Activated CD4-positive, alpha-beta T cell treated with anti-CD3 and anti-CD28 coated beads, Interleukin-2, amount 10 ng/mL, durations not matched to agents 7 days and 5 days (primary cell): ENCODE data around the gene NFYB. TPM values are rescaled to one million over a fixed set of nuclear protein-coding genes. Genes with fewer than 3 reads are reported as not detected.
A peak's percentile ranks its signal among the peaks of the same experiment; 100 is the strongest.
"Not testable (repeated sequence)": the region's sequence is repeated elsewhere in the genome, so short reads cannot be mapped to it uniquely, and the experiment has no call there.

Source experiments
- CTCF ChIA-PET: fragments of 350-600 bp; sonication (Branson Sonifier 250); formaldehyde crosslinking; loops from one replicate; lab custom pipeline; 2021; ENCODE audit warnings: antibody characterized with exemption; lab: Charles Lee
- POLR2A ChIA-PET: fragments of 350-600 bp; sonication (Branson Sonifier 250); formaldehyde crosslinking; loops from one replicate; lab custom pipeline; 2021; ENCODE audit warnings: antibody characterized with exemption; lab: Charles Lee
- DNase-seq: peaks from one replicate; pipeline ENCODE4 v3.0.0-alpha.2; 2020
- H3K27ac Mint-ChIP-seq: one replicate; pipeline ENCODE4 v1.8.0; 2021; ENCODE audit warnings: mild to moderate bottlenecking, moderate library complexity, mixed read lengths
- H3K27me3 Mint-ChIP-seq: one replicate; pipeline ENCODE4 v1.8.0; 2021; ENCODE audit warnings: mixed read lengths
- H3K36me3 Mint-ChIP-seq: one replicate; pipeline ENCODE4 v1.8.0; 2021; ENCODE audit warnings: low read depth, mixed read lengths
- H3K4me1 Mint-ChIP-seq: one replicate; pipeline ENCODE4 v1.8.0; 2021; ENCODE audit warnings: mixed read lengths
- H3K4me3 Mint-ChIP-seq: one replicate; pipeline ENCODE4 v1.8.0; 2021; ENCODE audit warnings: mild to moderate bottlenecking, moderate library complexity, mixed read lengths
- H3K9me3 Mint-ChIP-seq: one replicate; pipeline ENCODE4 v1.8.0; 2021; ENCODE audit warnings: mixed read lengths
- total RNA-seq, 2 experiments: library from RNA; stranded (reverse); gene quantifications; one replicate each; pipeline ENCODE4 v1.2.3, GENCODE V29; 2021

NFYB gene
- total RNA-seq, 2 experiments from 2014 or later = 26.8 to 30.2 TPM

DNA sequence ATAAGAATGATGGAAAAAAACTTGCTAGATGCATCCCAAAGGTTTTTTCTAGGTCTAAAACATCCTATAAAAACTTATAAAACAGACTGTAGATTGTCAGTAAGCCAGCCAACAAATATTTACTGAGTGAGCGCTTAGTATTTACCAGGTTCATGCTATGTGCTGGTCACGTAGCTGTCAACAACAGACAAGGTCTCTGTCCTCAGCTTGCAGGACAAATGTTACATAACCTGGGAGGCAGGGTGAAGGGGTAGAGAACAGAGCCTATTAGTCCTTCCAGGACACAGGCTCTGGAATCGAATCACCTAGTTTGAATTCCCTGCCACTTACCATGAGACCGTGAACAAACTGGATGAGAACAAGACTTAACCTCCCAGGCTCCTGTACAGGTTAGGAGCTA lies 6.4 kb downstream of the NFYB start:
- H3K27ac Mint-ChIP-seq = no peak overlapping the region
- ChIA-PET POLR2A (no interaction called here), CTCF (interaction anchor here (0.7 kb wide), 1 partner anchor 217 kb away, joined by 3 read pairs; no protein-coding TSS in a partner anchor)
- H3K27me3 Mint-ChIP-seq = no peaks in the 10 kb centered on the region
- peaks cover 14% of the 10 kb centered on the region for H3K4me1 Mint-ChIP-seq
- no peak for DNase-seq
- no peak overlapping the region for H3K4me3 Mint-ChIP-seq
- peaks cover 22% of the 10 kb centered on the region for H3K36me3 Mint-ChIP-seq
- no peaks in the 10 kb centered on the region for H3K9me3 Mint-ChIP-seq

DNA sequence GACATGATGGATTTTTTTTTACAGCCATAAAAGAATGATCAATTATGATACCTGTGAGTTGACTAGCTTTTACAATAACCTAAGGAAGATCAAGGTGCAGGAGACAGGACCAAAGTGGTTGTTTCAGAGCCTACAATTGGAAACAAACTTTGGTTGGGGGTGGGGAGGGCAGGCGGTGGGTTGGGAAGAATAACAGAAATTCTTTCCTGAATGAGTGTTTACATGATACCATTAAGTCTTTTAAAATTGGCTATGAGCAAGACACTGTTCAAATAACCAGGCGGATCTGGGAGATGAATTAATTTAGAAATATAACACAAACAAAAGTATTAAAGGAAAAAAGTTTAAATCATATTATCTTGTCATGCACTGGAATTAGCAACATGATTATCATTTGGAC lies 7.2 kb downstream of the NFYB start:
- H3K4me1 Mint-ChIP-seq = peaks cover 11% of the 10 kb centered on the region
- H3K36me3 Mint-ChIP-seq = peaks cover 29% of the 10 kb centered on the region

DNA sequence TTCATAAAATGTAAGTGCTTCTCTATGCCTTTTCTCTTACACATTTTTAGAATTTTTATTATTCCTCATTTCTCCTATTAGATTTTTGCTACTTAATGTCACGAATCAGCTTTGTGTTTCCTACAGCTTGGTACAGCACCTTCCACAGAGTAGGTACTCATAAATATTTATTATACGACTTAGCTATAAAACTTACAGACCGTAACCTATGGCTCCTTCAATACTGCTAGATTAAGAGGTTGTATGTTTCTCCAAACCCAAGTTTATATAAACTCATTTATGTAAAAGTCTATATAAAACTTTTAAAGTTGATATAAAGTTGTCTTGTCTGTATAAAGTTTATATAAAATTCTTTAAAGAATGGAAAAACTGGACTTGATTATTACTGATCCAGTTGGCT lies 11.5 kb downstream of the NFYB start:
- Mint-ChIP-seq H3K4me1 (peaks cover 4% of the 10 kb centered on the region), H3K4me3 (no peak overlapping the region), H3K27me3 (no peaks in the 10 kb centered on the region), H3K9me3 (no peaks in the 10 kb centered on the region), H3K36me3 (peaks cover 34% of the 10 kb centered on the region), H3K27ac (no peak overlapping the region)
- DNase-seq = no peak
- POLR2A ChIA-PET = interaction anchor here (0.6 kb wide), 1 partner anchor 318 kb away, joined by 4 read pairs; no protein-coding TSS in a partner anchor
- CTCF ChIA-PET = interaction anchor here (0.8 to 1.9 kb wide), 2 partner anchors 12 to 18 kb away, joined by 3 to 5 read pairs; partner anchors contain the start of gene NFYB

More for the DNA sequence above, 7.2 kb downstream of the NFYB start:
- POLR2A ChIA-PET = interaction anchor here (0.7 kb wide), 1 partner anchor 223 kb away, joined by 4 read pairs; no protein-coding TSS in a partner anchor
- CTCF ChIA-PET = no interaction called here
- Mint-ChIP-seq H3K27ac (no peak overlapping the region), H3K9me3 (no peaks in the 10 kb centered on the region), H3K27me3 (no peaks in the 10 kb centered on the region), H3K4me3 (no peak overlapping the region)
- DNase-seq = no peak

DNA sequence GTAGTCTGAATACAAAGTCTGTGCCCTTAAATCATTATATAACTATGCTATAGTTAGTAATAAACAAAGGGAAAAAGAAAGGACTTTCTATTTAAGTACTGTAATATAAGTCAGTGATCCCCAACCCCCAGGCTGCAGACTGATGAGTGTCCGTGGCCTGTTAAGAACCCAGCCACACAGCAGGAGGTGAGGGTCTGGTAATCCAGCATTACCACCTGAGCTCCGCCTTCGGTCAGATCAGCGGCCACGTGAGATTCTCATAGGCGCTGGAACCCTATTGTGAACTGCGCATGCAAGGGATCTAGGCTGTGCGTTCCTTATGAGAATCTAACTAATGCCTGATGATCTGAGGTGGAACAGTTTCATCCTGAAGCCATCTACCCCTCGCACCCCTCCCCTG lies 15.7 kb downstream of the NFYB start:
- POLR2A ChIA-PET = no interaction called here
- CTCF ChIA-PET = interaction anchor here (0.9 kb wide), 1 partner anchor 13 kb away, joined by 3 read pairs; no protein-coding TSS in a partner anchor
- peaks cover 38% of the 10 kb centered on the region for H3K36me3 Mint-ChIP-seq

DNA sequence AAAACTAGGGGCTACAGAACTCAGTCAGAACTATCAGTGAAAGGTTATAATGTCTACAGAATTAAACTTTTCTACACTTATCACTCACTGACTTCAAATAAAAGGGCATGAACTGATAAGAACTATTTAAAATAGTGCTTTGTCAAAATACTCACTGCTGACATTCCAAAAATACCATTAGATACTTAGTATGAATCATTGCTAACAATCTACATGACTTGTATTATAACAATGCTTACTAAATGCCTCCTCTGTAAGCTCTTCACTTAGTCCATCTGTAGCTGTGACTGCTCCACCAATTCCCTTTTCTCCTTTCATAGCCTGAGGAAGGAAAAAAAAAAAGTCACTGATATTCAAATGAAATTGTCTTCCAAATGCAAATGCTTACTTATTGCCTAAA lies 17.0 kb downstream of the NFYB start:
- ChIA-PET CTCF (interaction anchor here (1.3 kb wide), 1 partner anchor 12 kb away, joined by 3 read pairs; no protein-coding TSS in a partner anchor), POLR2A (no interaction called here)
- H3K4me1 Mint-ChIP-seq = no peaks in the 10 kb centered on the region
- H3K9me3 Mint-ChIP-seq = no peaks in the 10 kb centered on the region
- H3K27ac Mint-ChIP-seq = no peak overlapping the region
- DNase-seq = no peak
- H3K36me3 Mint-ChIP-seq = peaks cover 32% of the 10 kb centered on the region
- no peak overlapping the region for H3K4me3 Mint-ChIP-seq
- no peaks in the 10 kb centered on the region for H3K27me3 Mint-ChIP-seq

More for the DNA sequence above, 15.7 kb downstream of the NFYB start:
- H3K4me1 Mint-ChIP-seq = no peaks in the 10 kb centered on the region
- H3K27ac Mint-ChIP-seq = no peak overlapping the region
- H3K9me3 Mint-ChIP-seq = no peaks in the 10 kb centered on the region
- H3K4me3 Mint-ChIP-seq = no peak overlapping the region
- no peaks in the 10 kb centered on the region for H3K27me3 Mint-ChIP-seq
- DNase-seq = no peak

DNA sequence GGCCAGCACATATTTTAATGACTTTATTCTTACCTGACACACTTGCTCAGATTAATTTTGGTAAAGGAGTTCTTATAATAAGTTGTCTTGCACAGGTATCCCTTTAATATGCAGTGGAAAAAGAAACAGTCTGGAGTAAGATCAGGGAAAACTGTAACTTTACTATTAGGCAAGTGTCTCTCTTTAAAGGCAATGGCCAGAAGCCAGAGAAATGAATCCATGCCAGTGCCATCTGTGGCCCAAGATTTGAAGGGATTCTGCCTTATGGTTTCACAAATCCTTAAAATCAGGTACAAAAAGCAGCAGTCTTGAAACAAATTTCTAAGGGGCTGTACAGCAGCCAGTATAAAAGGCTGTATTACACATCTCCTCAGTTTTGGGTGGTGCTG lies 22.4 kb downstream of the NFYB start:
- Mint-ChIP-seq H3K27me3 (no peaks in the 10 kb centered on the region), H3K27ac (no peak overlapping the region), H3K4me1 (no peaks in the 10 kb centered on the region), H3K4me3 (no peak overlapping the region), H3K9me3 (no peaks in the 10 kb centered on the region), H3K36me3 (peaks cover 20% of the 10 kb centered on the region)
- CTCF ChIA-PET = no interaction called here
- no peak for DNase-seq
- POLR2A ChIA-PET = no interaction called here

DNA sequence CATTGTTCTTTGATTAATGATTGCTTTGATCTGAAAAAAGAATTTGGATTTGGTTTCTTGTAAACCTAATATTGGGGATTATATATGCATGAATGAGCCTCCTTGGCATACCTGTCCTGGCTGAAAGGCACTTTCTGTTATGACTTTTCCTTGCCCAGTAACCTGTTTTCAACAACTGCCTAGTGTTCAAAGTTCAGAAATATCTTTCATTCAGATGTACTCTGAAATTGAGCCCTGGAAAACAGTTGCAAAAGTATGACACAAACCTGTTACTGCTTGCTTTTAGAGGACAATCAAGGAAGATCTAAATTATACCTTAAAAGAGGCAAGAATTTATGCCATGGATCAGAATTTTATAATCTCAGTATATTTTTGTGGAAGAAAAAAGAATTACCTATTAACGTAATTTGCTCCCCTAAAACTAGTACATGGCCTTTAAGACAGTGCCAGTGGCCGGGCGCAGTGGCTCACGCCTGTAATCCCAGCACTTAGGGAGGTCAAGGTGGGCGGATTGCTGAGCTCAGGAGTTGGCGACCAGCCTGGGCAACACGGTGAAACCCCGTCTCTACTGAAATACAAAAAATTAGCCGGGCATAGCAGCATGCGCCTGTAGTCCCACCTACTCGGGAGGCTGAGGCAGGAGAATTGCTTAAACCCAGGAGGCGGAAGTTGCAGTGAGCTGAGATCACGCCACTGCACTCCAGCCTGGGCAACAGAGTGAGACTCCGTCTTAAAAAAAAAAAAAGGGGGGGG lies 23.0 kb downstream of the NFYB start:
- POLR2A ChIA-PET, H3K9me3 Mint-ChIP-seq, H3K4me1 Mint-ChIP-seq, H3K27ac Mint-ChIP-seq, DNase-seq, H3K4me3 Mint-ChIP-seq, H3K27me3 Mint-ChIP-seq, CTCF ChIA-PET: not testable (repeated sequence)
- H3K36me3 Mint-ChIP-seq = peaks cover 16% of the 10 kb centered on the region

DNA sequence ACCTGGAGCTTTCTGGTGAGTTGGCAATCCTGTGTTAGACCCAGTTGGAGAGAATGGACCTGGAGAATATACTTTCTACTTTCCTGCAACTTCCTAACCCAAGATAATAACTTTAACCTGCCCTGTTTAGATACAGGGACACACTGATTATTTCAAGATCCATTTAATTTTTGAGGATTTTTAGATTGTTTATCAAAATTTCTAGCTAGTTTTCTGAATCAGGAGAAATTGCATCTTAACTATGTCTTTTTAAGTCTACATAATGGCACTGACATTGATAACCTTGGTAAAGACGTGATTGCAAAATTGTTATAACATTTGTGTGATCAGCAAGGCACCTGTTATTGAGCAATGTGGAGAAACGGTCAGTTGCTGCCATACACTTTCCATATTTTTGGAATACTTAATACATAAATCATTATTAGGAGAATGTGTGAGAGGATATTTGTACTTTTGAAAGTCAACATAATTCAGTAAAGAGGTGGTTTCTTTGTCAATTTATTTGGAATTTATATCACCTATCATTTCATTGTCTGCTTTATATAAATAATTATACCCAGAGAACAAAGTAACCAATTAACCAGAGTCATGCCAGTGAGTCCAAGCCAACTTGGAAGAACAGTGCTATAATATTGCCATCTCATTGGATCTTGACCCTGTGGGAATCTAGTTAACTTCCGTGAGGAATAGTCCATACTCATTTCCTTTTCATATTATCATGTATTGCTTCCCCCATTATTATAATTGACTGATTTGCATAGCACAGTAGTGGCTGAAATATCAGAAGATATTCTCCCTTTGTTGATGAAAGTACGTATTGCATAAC lies 28.4 kb downstream of the NFYB start:
- H3K27me3 Mint-ChIP-seq = no peaks in the 10 kb centered on the region
- no peak overlapping the region for H3K4me3 Mint-ChIP-seq
- DNase-seq = no peak
- ChIA-PET POLR2A (no interaction called here), CTCF (interaction anchor here (0.7 to 1.5 kb wide), 18 partner anchors 9 to 241 kb away, joined by 3 to 12 read pairs (median 4); partner anchors contain the start of gene HCFC2)
- no peaks in the 10 kb centered on the region for H3K9me3 Mint-ChIP-seq
- H3K36me3 Mint-ChIP-seq = peaks cover 3% of the 10 kb centered on the region
- peaks cover 11% of the 10 kb centered on the region for H3K4me1 Mint-ChIP-seq
- no peak overlapping the region for H3K27ac Mint-ChIP-seq

DNA sequence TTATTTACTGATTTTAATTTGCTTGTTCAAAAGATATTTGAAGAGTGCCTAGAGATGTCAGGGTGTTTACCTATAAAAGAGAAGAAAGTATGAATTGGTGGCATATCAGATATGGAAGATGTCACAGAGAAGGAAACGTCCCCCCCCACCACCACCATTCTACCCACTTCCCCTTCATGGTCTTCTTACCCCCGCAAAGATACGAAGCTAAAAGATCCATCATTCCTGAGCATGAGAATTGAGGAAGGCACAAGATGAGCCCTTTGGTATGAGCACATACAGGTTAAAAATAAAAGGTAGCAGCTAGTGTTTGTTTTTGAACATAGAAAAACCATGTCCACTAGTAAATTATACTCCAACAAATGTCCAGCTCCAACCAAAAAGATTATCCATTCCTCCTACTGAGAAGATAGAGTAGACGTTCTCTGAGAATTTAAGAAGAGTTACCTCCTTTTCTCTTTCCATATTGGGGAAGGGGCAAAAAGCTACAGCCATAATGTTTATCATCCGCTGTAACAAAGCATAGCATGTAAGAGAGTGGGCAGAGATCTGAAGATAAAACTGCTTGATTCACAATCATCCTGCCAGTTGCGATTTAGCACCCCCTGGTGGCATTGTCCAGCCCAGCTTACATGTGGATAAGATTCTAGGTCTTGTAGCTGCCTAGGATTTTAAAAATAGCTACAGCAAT lies 29.1 kb downstream of the NFYB start:
- no peaks in the 10 kb centered on the region for H3K9me3 Mint-ChIP-seq
- peaks cover 11% of the 10 kb centered on the region for H3K4me1 Mint-ChIP-seq

DNA sequence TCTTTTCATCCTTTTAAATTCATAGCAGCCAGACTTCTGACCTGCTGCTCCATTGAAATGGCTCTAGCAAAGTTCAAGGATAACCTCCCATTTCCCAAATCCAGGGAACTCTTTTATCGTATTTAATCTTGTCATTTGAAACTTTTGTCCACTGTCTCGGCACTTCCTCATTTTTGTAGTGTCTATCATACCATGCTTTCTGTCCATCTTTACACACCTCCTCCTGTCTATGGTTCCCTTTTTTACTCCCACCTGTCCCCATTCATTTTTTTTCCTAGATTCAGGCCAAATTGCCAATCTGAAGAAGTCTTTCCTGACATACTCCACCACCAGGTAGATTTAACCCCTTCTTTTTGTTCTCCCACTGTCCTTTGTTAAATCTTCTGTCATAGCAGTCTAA lies 31.0 kb downstream of the NFYB start:
- Mint-ChIP-seq H3K4me1 (peaks cover 11% of the 10 kb centered on the region), H3K36me3 (peaks cover 7% of the 10 kb centered on the region), H3K27ac (no peak overlapping the region), H3K9me3 (no peaks in the 10 kb centered on the region), H3K27me3 (no peaks in the 10 kb centered on the region), H3K4me3 (no peak overlapping the region)
- ChIA-PET CTCF (no interaction called here), POLR2A (no interaction called here)
- no peak for DNase-seq

More for the DNA sequence above, 29.1 kb downstream of the NFYB start:
- DNase-seq = peak; percentile 93
- peaks cover 1% of the 10 kb centered on the region for H3K36me3 Mint-ChIP-seq
- H3K4me3 Mint-ChIP-seq = no peak overlapping the region
- no peaks in the 10 kb centered on the region for H3K27me3 Mint-ChIP-seq
- no peak overlapping the region for H3K27ac Mint-ChIP-seq
- ChIA-PET POLR2A (interaction anchor here (0.6 kb wide), 1 partner anchor 181 kb away, joined by 8 read pairs; no protein-coding TSS in a partner anchor), CTCF (interaction anchor here (0.6 to 1.5 kb wide), 23 partner anchors 9 to 240 kb away, joined by 3 to 12 read pairs (median 4); partner anchors contain the start of gene HCFC2)

DNA sequence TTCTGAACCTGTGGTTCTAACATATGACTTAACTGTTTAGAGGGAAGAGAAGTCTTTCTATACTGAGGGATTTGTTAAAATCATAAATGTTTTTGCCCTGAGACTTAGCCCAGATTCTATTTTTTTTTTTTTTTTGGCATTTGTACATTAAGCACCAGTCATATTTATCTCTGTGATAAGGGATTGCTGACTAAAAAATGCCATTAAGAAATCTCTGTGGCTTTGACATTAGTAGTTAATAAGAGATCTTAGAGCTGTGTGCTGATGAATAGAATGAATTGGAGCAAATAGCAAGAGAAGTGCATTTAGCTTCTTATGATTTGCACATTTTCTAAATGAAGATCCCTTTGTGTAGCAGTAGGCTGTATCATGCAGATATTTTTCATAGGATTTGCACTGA lies 32.5 kb downstream of the NFYB start:
- H3K4me3 Mint-ChIP-seq = no peak overlapping the region
- ChIA-PET POLR2A (no interaction called here), CTCF (no interaction called here)
- H3K9me3 Mint-ChIP-seq = no peaks in the 10 kb centered on the region
- peaks cover 11% of the 10 kb centered on the region for H3K4me1 Mint-ChIP-seq
- no peak overlapping the region for H3K27ac Mint-ChIP-seq
- no peaks in the 10 kb centered on the region for H3K27me3 Mint-ChIP-seq
- DNase-seq = no peak
- peaks cover 13% of the 10 kb centered on the region for H3K36me3 Mint-ChIP-seq

DNA sequence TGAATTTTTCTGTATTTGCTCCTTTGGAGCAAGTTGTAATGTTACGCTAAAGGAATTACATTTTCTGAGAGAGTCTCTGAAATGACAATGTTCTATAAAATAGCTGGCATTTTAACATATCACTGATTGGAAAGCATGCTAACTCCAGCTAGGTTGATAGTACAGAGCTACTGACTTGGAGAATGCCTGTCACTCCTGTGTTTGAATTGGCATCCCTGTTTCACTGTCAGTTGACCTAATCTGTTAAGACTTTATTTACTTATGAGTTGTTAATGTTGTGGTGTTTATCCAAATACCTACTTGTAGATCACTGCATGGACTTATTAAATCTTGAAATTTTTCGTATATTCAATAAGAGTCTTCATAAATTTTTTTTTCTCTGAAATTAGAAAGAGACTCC lies 40.1 kb downstream of the NFYB start:
- Mint-ChIP-seq H3K36me3 (peaks cover 46% of the 10 kb centered on the region), H3K4me3 (no peak overlapping the region), H3K9me3 (no peaks in the 10 kb centered on the region), H3K27ac (no peak overlapping the region), H3K4me1 (peaks cover 1% of the 10 kb centered on the region), H3K27me3 (no peaks in the 10 kb centered on the region)
- ChIA-PET POLR2A (no interaction called here), CTCF (interaction anchor here (0.7 to 1.0 kb wide), 3 partner anchors 10 to 11 kb away, joined by 3 to 4 read pairs (median 3); no protein-coding TSS in a partner anchor)
- no peak for DNase-seq
